ENCODE measurements around the gene FBXO27.

FBXO27 gene

DNA sequence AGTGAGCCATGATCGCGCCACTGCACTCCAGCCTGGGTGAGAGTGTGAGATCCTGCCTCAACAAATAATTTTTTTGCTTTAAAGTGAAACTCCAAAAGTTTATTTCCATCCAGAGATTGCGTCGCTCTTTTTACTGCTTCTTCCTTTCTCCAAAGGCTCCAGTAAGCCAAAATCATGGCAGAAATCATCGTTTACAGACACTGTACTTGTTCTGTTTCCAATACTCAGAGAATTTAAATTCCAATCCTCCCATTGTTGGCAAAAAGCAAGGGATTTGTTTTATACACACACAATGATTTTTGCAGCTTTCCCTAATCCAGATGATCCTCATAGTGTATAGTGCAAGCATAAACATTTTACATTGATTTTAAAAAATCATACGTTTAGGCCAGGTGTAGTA is 15.3 kb downstream of the FBXO27 start:
- TF ChIP-seq TAF1 (IDR thresholded peaks at IDR 0.05; ENCODE audit: low read depth) (no peak), FOXM1 (IDR thresholded peaks at IDR 0.05; ENCODE audit: borderline replicate concordance, low read depth) (no peak), CEBPB (IDR thresholded peaks at IDR 0.05) (no peak), RAD21 (IDR thresholded peaks at IDR 0.05; ENCODE audit: low read depth) (no peak), CREB1 (IDR thresholded peaks at IDR 0.05; ENCODE audit: low read depth) (no peak), YY1 (IDR thresholded peaks at IDR 0.05; ENCODE audit: low read depth) (no peak), NFIC (IDR thresholded peaks at IDR 0.05) (no peak), EGR1 (IDR thresholded peaks at IDR 0.05) (no peak), ZBTB7A (IDR thresholded peaks at IDR 0.05; ENCODE audit: low read depth) (no peak), TEAD4 (IDR thresholded peaks at IDR 0.05) (no peak), EP300 (IDR thresholded peaks at IDR 0.05; ENCODE audit: borderline replicate concordance) (no peak), TCF12 (IDR thresholded peaks at IDR 0.05; ENCODE audit: low read depth) (no peak)
- TF ChIP-seq, protein P1, sequence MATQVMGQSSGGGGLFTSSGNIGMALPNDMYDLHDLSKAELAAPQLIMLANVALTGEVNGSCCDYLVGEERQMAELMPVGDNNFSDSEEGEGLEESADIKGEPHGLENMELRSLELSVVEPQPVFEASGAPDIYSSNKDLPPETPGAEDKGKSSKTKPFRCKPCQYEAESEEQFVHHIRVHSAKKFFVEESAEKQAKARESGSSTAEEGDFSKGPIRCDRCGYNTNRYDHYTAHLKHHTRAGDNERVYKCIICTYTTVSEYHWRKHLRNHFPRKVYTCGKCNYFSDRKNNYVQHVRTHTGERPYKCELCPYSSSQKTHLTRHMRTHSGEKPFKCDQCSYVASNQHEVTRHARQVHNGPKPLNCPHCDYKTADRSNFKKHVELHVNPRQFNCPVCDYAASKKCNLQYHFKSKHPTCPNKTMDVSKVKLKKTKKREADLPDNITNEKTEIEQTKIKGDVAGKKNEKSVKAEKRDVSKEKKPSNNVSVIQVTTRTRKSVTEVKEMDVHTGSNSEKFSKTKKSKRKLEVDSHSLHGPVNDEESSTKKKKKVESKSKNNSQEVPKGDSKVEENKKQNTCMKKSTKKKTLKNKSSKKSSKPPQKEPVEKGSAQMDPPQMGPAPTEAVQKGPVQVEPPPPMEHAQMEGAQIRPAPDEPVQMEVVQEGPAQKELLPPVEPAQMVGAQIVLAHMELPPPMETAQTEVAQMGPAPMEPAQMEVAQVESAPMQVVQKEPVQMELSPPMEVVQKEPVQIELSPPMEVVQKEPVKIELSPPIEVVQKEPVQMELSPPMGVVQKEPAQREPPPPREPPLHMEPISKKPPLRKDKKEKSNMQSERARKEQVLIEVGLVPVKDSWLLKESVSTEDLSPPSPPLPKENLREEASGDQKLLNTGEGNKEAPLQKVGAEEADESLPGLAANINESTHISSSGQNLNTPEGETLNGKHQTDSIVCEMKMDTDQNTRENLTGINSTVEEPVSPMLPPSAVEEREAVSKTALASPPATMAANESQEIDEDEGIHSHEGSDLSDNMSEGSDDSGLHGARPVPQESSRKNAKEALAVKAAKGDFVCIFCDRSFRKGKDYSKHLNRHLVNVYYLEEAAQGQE (IDR thresholded peaks at IDR 0.05; ENCODE audit: low read depth): no peak
- TF ChIP-seq, protein P2, sequence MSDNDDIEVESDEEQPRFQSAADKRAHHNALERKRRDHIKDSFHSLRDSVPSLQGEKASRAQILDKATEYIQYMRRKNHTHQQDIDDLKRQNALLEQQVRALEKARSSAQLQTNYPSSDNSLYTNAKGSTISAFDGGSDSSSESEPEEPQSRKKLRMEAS (IDR thresholded peaks at IDR 0.05): no peak
- TF ChIP-seq, protein P3, sequence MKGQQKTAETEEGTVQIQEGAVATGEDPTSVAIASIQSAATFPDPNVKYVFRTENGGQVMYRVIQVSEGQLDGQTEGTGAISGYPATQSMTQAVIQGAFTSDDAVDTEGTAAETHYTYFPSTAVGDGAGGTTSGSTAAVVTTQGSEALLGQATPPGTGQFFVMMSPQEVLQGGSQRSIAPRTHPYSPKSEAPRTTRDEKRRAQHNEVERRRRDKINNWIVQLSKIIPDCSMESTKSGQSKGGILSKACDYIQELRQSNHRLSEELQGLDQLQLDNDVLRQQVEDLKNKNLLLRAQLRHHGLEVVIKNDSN (IDR thresholded peaks at IDR 0.05): no peak

DNA sequence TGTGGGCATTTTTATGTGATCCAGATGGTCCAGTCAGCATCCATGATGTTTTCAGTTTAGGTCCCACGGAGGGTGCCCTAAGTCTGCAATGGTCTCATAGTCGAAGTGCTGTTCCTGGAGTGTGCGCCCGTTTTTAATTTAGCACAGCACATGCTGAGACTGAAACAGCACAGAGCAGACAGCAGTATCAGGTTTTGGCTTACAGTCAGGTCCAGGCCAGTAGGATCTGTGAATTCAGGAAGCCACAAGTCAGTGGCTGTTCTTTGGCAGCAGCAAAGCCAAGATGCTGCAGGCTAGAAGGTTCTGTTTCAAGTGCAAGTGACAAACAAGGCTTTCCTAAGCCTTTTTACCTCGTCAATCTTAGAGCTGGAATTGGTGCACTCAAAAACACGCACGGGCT is 18.3 kb downstream of the FBXO27 start:
- TF ChIP-seq EP300 (IDR thresholded peaks at IDR 0.05; ENCODE audit: borderline replicate concordance): no peak

DNA sequence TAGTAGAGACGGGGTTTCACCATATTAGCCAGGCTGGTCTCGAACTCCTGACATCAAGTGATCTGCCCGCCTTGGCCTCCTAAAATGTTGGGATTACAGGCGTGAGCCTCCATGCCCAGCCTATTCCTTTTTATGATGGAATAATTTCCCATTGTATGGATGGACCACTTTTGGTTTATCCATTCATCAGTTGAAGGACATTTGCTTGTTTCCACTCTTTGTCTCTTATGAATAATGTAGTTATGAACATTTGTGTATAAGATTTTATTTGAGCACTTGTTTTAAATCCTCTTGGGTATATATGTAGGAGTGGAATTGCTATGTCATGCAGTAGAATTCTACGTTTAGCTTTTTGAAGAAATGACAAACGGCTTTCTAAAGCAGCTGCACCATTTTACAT is 23.3 kb downstream of the FBXO27 start:
- no peak for TF ChIP-seq CREB1 (IDR thresholded peaks at IDR 0.05; ENCODE audit: low read depth)
- TF ChIP-seq EP300 (IDR thresholded peaks at IDR 0.05; ENCODE audit: borderline replicate concordance): no peak
- TF ChIP-seq TCF12 (IDR thresholded peaks at IDR 0.05; ENCODE audit: low read depth): no peak
- TF ChIP-seq RAD21 (IDR thresholded peaks at IDR 0.05; ENCODE audit: low read depth): no peak
- TF ChIP-seq EGR1 (IDR thresholded peaks at IDR 0.05): no peak
- TF ChIP-seq, protein P1 (IDR thresholded peaks at IDR 0.05; ENCODE audit: low read depth): no peak
- TF ChIP-seq TAF1 (IDR thresholded peaks at IDR 0.05; ENCODE audit: low read depth): no peak
- TF ChIP-seq, protein P2 (IDR thresholded peaks at IDR 0.05): no peak
- no peak for TF ChIP-seq CEBPB (IDR thresholded peaks at IDR 0.05)
- TF ChIP-seq FOXM1 (IDR thresholded peaks at IDR 0.05; ENCODE audit: borderline replicate concordance, low read depth): no peak
- TF ChIP-seq NFIC (IDR thresholded peaks at IDR 0.05): no peak
- TF ChIP-seq TEAD4 (IDR thresholded peaks at IDR 0.05): no peak

DNA sequence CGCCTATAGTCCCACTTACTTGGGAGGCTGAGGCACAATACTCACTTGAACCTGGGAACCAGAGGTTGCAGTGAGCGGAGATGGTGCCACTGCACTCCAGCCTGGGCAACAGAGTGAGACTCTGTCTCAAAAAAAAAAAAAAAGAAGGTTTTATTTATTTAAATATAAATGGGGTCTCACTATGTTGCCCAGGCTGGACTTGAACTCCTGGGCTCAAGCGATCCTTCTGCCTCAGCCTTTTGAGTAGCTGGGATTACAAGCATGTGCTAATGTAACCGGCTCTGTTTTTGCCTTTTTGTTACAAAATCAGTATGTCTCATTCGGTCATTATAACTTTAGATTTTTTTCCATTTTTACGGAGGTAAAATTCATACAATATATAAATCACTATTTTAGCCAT is 24.2 kb downstream of the FBXO27 start:
- TF ChIP-seq TEAD4 (IDR thresholded peaks at IDR 0.05): no peak
- TF ChIP-seq EP300 (IDR thresholded peaks at IDR 0.05; ENCODE audit: borderline replicate concordance): no peak
- TF ChIP-seq, protein P3 (IDR thresholded peaks at IDR 0.05): no peak
- TF ChIP-seq, protein P1 (IDR thresholded peaks at IDR 0.05; ENCODE audit: low read depth): no peak
- TF ChIP-seq TAF1 (IDR thresholded peaks at IDR 0.05; ENCODE audit: low read depth): no peak
- no peak for TF ChIP-seq TCF12 (IDR thresholded peaks at IDR 0.05; ENCODE audit: low read depth)
- no peak for TF ChIP-seq YY1 (IDR thresholded peaks at IDR 0.05; ENCODE audit: low read depth)

DNA sequence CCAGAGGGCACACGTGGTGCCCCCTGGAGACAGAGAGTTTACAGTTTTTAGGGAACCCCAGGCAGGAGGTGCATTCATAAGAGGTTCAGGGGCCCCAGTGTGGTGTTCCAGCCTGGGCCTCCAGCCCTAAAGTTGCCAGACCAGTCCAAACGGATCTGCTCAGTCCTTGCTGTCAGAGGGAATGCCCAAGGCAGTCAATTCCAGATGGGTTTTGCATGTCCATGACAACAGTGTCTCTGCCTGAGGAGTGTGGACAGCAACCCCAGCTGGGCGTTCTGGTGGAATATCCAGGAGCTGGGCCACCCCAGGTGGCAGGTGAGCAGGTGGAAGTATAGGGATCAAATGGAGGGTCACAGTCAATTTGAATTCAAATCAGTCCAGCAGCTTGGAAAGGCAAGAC is 25.3 kb downstream of the FBXO27 start:
- TF ChIP-seq EGR1 (IDR thresholded peaks at IDR 0.05) (no peak), YY1 (IDR thresholded peaks at IDR 0.05; ENCODE audit: low read depth) (no peak), CEBPB (IDR thresholded peaks at IDR 0.05) (no peak), EP300 (IDR thresholded peaks at IDR 0.05; ENCODE audit: borderline replicate concordance) (no peak)
- TF ChIP-seq, protein P3 (IDR thresholded peaks at IDR 0.05): no peak
- TF ChIP-seq, protein P2 (IDR thresholded peaks at IDR 0.05): no peak

All from Ishikawa (cell line).